ENCODE results near the gene GNAI3.
"Not testable (repeated sequence)": the region's sequence is repeated elsewhere in the genome, so short reads cannot be mapped to it uniquely, and the experiment has no call there.

GNAI3 gene

DNA sequence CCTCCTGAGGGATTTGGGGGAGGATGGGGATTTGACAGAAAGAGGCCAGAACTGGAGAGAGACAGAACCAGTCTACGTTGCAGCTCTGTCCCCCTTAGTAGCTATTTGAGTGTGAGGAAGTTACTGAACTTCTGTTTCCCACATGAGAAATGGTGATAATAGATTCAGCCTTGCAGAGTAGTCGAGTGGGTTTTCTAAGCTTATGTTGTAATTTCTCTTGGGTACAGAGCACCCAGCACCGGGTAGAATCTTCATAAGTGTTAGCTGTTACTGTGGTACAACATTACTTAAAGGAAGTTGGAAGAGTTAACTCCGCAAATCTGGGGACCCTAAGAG lies 112.2 kb downstream of the GNAI3 start:
- not testable (repeated sequence) for DNase-seq (ENCODE audit: low read depth in 2 of 2)

DNA sequence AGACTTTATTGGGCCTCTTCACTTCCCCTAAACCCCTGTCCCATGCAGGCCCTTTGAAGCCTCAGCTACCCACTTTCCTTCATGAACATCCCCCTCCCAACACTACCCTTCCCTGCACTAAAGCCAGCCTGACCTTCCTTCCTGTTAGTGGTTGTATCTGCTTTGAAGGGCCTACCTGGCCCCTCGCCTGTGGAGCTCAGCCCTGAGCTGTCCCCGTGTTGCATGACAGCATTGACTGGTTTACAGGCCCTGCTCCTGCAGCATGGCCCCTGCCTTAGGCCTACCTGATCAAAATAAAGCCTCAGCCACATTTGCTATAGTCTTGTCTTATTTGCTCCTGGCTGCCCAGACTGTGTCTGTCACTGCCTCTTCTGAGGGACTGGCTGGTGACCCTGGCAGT lies 113.0 kb downstream of the GNAI3 start:
- no peak for DNase-seq (ENCODE audit: low read depth in 2 of 2)

DNA sequence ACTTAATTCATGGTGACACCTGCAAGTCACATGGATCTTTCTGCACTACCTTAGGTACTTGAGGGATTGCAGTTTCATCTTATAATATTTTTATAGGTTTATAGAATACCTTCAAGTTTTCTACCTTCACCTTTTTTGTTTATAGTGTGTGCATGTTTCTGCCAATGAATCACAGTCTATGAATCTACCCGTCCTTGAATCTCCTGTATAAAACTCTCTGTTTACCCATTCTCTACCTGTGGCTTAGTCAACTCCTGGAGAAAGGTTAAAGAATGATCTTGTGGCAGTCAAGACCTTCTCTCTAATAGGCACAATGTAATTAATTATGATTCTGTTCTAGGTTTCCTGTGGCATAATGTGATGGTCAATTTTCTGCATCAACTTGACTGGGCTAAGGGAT lies 116.3 kb downstream of the GNAI3 start:
- DNase-seq (ENCODE audit: low read depth in 2 of 2): no peak

DNA sequence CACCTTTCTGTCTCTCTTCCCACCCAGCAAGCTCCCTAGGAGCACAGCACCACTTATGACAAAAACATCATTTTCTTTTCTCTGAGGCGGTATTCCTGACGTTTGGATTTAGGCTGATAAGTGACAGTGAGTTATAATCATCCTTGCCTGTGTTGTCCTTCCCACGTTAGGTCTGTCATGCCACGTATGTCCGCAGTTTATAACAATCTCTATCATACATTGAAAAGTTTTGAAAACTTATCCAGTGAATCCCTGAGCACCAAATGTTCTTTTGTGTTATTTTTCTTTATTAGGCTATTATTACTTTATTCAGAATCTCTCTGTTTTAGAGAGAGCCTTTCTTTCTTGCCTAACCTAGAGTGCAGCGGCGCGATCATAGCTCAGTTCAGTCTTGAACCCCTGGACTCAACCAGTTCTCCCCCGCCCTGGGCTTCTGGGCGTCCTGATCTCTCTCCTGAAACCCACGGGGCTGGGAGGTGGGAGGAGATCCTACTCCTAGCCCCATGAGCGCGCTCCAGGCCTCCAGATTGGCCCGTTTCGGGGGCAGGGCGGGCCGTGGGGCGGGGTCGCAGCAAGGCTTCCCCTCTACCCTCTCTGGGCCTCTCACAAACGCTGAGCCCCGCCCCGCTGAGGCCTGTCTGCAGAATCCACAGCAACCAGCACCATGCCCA lies 119.2 kb downstream of the GNAI3 start, which contains the start of gene GSTM2:
Gene GSTM2 (plus strand): TSS at position 606 of the 671 bp plus-strand sequence. CDS start 59 bp downstream, at position 665.
- peak; percentile 74 to 79 for DNase-seq (ENCODE audit: low read depth in 2 of 2)

Data from stimulated activated CD8-positive, alpha-beta memory T cell treated with anti-CD3 and anti-CD28 coated beads, Interleukin-15, amount 100 ng/mL, for 48 hours (primary cell).